ENCODE data around the gene SIRPA.

Gene SIRPA

GRCh38 chr20:1906361-1907051, 11.3 kb downstream of the SIRPA start:
- peaks cover 52% of the 10 kb centered on the region for H4K20me1 ChIP-seq (ENCODE audit: insufficient read depth, low read length)
- H3K9ac ChIP-seq (ENCODE audit: low read length): no peak overlapping the region
- H3K4me2 ChIP-seq (ENCODE audit: low read length): peak overlapping the region; percentile 37
- H3K9me3 ChIP-seq (ENCODE audit: insufficient read depth, low read length): no peaks in the 10 kb centered on the region
- TF ChIP-seq EZH2phosphoT487 (IDR thresholded peaks at IDR 0.05; ENCODE audit: low read depth) (no peak), CTCF (IDR thresholded peaks at IDR 0.05; ENCODE audit: low read depth, low read length) (no peak)
- H3K4me1 ChIP-seq (ENCODE audit: low read length): peaks cover 18% of the 10 kb centered on the region
- no peak overlapping the region for H3K4me3 ChIP-seq (ENCODE audit: low read length)
- H2AFZ ChIP-seq (ENCODE audit: low read depth, low read length): no peak overlapping the region
- peaks cover 62% of the 10 kb centered on the region for H3K79me2 ChIP-seq (ENCODE audit: low read length)
- peaks cover 36% of the 10 kb centered on the region for H3K36me3 ChIP-seq (replicated peaks; ENCODE audit: low read depth, low read length)
- H3K27me3 ChIP-seq (ENCODE audit: low read depth, low read length): no peaks in the 10 kb centered on the region
- 0 out of 2 replicates have a peak overlapping the region, but pooled peaks have one; percentile 1 for H3K27ac ChIP-seq (ENCODE audit: low read length)

DNA sequence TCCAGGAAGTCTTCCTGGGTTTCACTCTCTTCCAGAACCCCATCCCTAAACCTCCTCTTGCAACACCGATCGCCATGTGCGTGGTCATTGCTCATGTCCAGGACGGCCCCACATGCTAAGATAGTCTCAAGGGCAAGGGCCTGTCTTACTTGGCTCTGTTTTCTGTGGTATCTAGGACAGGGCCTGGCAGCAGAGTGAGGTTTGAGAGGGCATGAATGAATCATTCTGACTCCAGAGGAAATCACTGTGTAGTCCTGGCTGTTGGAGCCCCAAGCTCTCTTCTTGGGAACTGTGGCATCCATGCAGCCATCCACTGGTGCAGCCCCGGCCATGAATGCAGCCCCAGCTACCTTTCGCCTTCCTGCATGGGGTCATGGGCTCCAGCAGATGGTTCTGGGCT, 12.4 kb downstream of the SIRPA start:
- Histone ChIP-seq H3K36me3 (replicated peaks; ENCODE audit: low read depth, low read length) (peaks cover 30% of the 10 kb centered on the region), H3K4me1 (ENCODE audit: low read length) (peaks cover 18% of the 10 kb centered on the region), H4K20me1 (ENCODE audit: insufficient read depth, low read length) (peaks cover 52% of the 10 kb centered on the region), H3K4me2 (ENCODE audit: low read length) (no peak overlapping the region), H2AFZ (ENCODE audit: low read depth, low read length) (no peak overlapping the region), H3K4me3 (ENCODE audit: low read length) (no peak overlapping the region), H3K9me3 (ENCODE audit: insufficient read depth, low read length) (no peaks in the 10 kb centered on the region), H3K79me2 (ENCODE audit: low read length) (peaks cover 52% of the 10 kb centered on the region), H3K27me3 (ENCODE audit: low read depth, low read length) (no peaks in the 10 kb centered on the region), H3K9ac (ENCODE audit: low read length) (no peak overlapping the region), H3K27ac (ENCODE audit: low read length) (no peak overlapping the region)
- no peak for TF ChIP-seq CTCF (IDR thresholded peaks at IDR 0.05; ENCODE audit: low read depth, low read length)
- TF ChIP-seq EZH2phosphoT487 (IDR thresholded peaks at IDR 0.05; ENCODE audit: low read depth): no peak

GRCh38 chr20:1908191-1908590, 13.0 kb downstream of the SIRPA start:
- H3K4me1 ChIP-seq (ENCODE audit: low read length): peaks cover 18% of the 10 kb centered on the region
- H3K27me3 ChIP-seq (ENCODE audit: low read depth, low read length): no peaks in the 10 kb centered on the region
- TF ChIP-seq EZH2phosphoT487 (IDR thresholded peaks at IDR 0.05; ENCODE audit: low read depth) (no peak), CTCF (IDR thresholded peaks at IDR 0.05; ENCODE audit: low read depth, low read length) (no peak)
- H3K9me3 ChIP-seq (ENCODE audit: insufficient read depth, low read length): no peaks in the 10 kb centered on the region
- peaks cover 30% of the 10 kb centered on the region for H3K36me3 ChIP-seq (replicated peaks; ENCODE audit: low read depth, low read length)
- H4K20me1 ChIP-seq (ENCODE audit: insufficient read depth, low read length): peaks cover 52% of the 10 kb centered on the region
- H3K79me2 ChIP-seq (ENCODE audit: low read length): peaks cover 55% of the 10 kb centered on the region
- no peak overlapping the region for H3K4me3 ChIP-seq (ENCODE audit: low read length)
- H3K27ac ChIP-seq (ENCODE audit: low read length): no peak overlapping the region
- no peak overlapping the region for H3K9ac ChIP-seq (ENCODE audit: low read length)
- no peak overlapping the region for H3K4me2 ChIP-seq (ENCODE audit: low read length)
- H2AFZ ChIP-seq (ENCODE audit: low read depth, low read length): no peak overlapping the region

DNA sequence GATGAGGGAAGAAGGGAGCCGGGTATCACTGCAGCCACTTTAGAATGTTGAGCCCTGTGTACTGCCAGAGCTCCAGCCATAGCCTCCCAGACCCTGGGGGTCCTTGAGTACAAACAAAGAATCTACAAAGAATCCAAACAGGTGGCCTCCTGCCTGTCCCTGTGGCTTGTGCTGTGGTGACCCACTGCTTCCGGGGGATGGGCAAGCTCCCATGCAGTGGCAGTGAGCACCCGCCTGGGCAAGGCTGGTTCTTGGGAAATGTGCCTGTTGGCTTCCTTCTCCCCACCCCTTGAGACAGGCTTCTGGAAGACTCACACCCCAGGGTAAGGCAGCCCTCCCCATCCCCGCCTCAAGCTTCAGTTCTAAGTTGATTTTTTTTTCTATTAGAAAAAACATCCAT, 13.9 kb downstream of the SIRPA start:
- no peaks in the 10 kb centered on the region for H3K27me3 ChIP-seq (ENCODE audit: low read depth, low read length)
- no peak for TF ChIP-seq CTCF (IDR thresholded peaks at IDR 0.05; ENCODE audit: low read depth, low read length)
- no peak for TF ChIP-seq EZH2phosphoT487 (IDR thresholded peaks at IDR 0.05; ENCODE audit: low read depth)
- H3K9me3 ChIP-seq (ENCODE audit: insufficient read depth, low read length): no peaks in the 10 kb centered on the region
- peaks cover 47% of the 10 kb centered on the region for H4K20me1 ChIP-seq (ENCODE audit: insufficient read depth, low read length)
- H2AFZ ChIP-seq (ENCODE audit: low read depth, low read length): no peak overlapping the region
- no peak overlapping the region for H3K4me2 ChIP-seq (ENCODE audit: low read length)
- peaks cover 46% of the 10 kb centered on the region for H3K79me2 ChIP-seq (ENCODE audit: low read length)
- peaks cover 26% of the 10 kb centered on the region for H3K36me3 ChIP-seq (replicated peaks; ENCODE audit: low read depth, low read length)
- peaks cover 18% of the 10 kb centered on the region for H3K4me1 ChIP-seq (ENCODE audit: low read length)
- no peak overlapping the region for H3K9ac ChIP-seq (ENCODE audit: low read length)
- no peak overlapping the region for H3K27ac ChIP-seq (ENCODE audit: low read length)
- no peak overlapping the region for H3K4me3 ChIP-seq (ENCODE audit: low read length)
